ENCODE results near the gene LRRC7. TPM values are rescaled to one million over a fixed set of nuclear protein-coding genes. Genes with fewer than 3 reads are reported as not detected.

The LRRC7 gene
- total RNA-seq, 1 experiment from 2014 or later: 0.14 TPM

GRCh38 chr1:69930396-69930795, 362.7 kb downstream of the LRRC7 start:
- no peak overlapping the region for H3K27ac Mint-ChIP-seq (ENCODE audit: unreplicated experiment)
- no peak for TF ChIP-seq CTCF (IDR thresholded peaks at IDR 0.05; ENCODE audit: unreplicated experiment)
- peaks cover 14% of the 10 kb centered on the region for H3K4me1 Mint-ChIP-seq (ENCODE audit: low read depth, unreplicated experiment)
- H3K36me3 Mint-ChIP-seq (ENCODE audit: insufficient read depth, unreplicated experiment): no peaks in the 10 kb centered on the region
- no peak overlapping the region for H3K4me3 Mint-ChIP-seq (ENCODE audit: low read depth, unreplicated experiment)
- H3K27me3 Mint-ChIP-seq (ENCODE audit: unreplicated experiment): no peaks in the 10 kb centered on the region
- CTCF ChIA-PET: no interaction called here
- intact Hi-C loops (cut with micrococcal nuclease; ENCODE audit: unreplicated experiment): no loop called here
- BruUV-seq (replicated peaks): no TSS peak
- H3K9me3 Mint-ChIP-seq (ENCODE audit: low read depth, unreplicated experiment): peaks cover 5% of the 10 kb centered on the region
- DNase-seq: no peak

- no peak for DNase-seq
- Mint-ChIP-seq H3K27ac (ENCODE audit: unreplicated experiment) (no peak overlapping the region), H3K27me3 (ENCODE audit: unreplicated experiment) (no peaks in the 10 kb centered on the region), H3K4me1 (ENCODE audit: low read depth, unreplicated experiment) (peaks cover 14% of the 10 kb centered on the region), H3K36me3 (ENCODE audit: insufficient read depth, unreplicated experiment) (no peaks in the 10 kb centered on the region), H3K4me3 (ENCODE audit: low read depth, unreplicated experiment) (no peak overlapping the region), H3K9me3 (ENCODE audit: low read depth, unreplicated experiment) (peaks cover 5% of the 10 kb centered on the region)
- no peak for TF ChIP-seq CTCF (IDR thresholded peaks at IDR 0.05; ENCODE audit: unreplicated experiment)
- intact Hi-C loops (cut with micrococcal nuclease; ENCODE audit: unreplicated experiment): no loop called here
- BruUV-seq (replicated peaks): no TSS peak
- CTCF ChIA-PET: no interaction called here
Observed at GRCh38 chr1:69932760-69933159, 365.0 kb downstream of the LRRC7 start.

GRCh38 chr1:69940231-69940630, 372.5 kb downstream of the LRRC7 start:
- no peaks in the 10 kb centered on the region for H3K9me3 Mint-ChIP-seq (ENCODE audit: low read depth, unreplicated experiment)
- no peak for TF ChIP-seq CTCF (IDR thresholded peaks at IDR 0.05; ENCODE audit: unreplicated experiment)
- no peak overlapping the region for H3K27ac Mint-ChIP-seq (ENCODE audit: unreplicated experiment)
- intact Hi-C loops (cut with micrococcal nuclease; ENCODE audit: unreplicated experiment): no loop called here
- no peak for DNase-seq
- CTCF ChIA-PET: no interaction called here
- no peaks in the 10 kb centered on the region for H3K27me3 Mint-ChIP-seq (ENCODE audit: unreplicated experiment)
- BruUV-seq (replicated peaks): no TSS peak
- no peaks in the 10 kb centered on the region for H3K4me1 Mint-ChIP-seq (ENCODE audit: low read depth, unreplicated experiment)
- no peak overlapping the region for H3K4me3 Mint-ChIP-seq (ENCODE audit: low read depth, unreplicated experiment)
- H3K36me3 Mint-ChIP-seq (ENCODE audit: insufficient read depth, unreplicated experiment): no peaks in the 10 kb centered on the region

GRCh38 chr1:69940816-69941215, 373.1 kb downstream of the LRRC7 start:
- DNase-seq: no peak
- CTCF ChIA-PET: no interaction called here
- Mint-ChIP-seq H3K9me3 (ENCODE audit: low read depth, unreplicated experiment) (no peaks in the 10 kb centered on the region), H3K36me3 (ENCODE audit: insufficient read depth, unreplicated experiment) (no peaks in the 10 kb centered on the region), H3K4me3 (ENCODE audit: low read depth, unreplicated experiment) (no peak overlapping the region), H3K4me1 (ENCODE audit: low read depth, unreplicated experiment) (no peaks in the 10 kb centered on the region), H3K27me3 (ENCODE audit: unreplicated experiment) (no peaks in the 10 kb centered on the region), H3K27ac (ENCODE audit: unreplicated experiment) (no peak overlapping the region)
- TF ChIP-seq CTCF (IDR thresholded peaks at IDR 0.05; ENCODE audit: unreplicated experiment): no peak
- BruUV-seq (replicated peaks): no TSS peak
- intact Hi-C loops (cut with micrococcal nuclease; ENCODE audit: unreplicated experiment): no loop called here

- Mint-ChIP-seq H3K27ac (ENCODE audit: unreplicated experiment) (no peak overlapping the region), H3K9me3 (ENCODE audit: low read depth, unreplicated experiment) (no peaks in the 10 kb centered on the region), H3K36me3 (ENCODE audit: insufficient read depth, unreplicated experiment) (no peaks in the 10 kb centered on the region), H3K4me1 (ENCODE audit: low read depth, unreplicated experiment) (no peaks in the 10 kb centered on the region), H3K27me3 (ENCODE audit: unreplicated experiment) (no peaks in the 10 kb centered on the region), H3K4me3 (ENCODE audit: low read depth, unreplicated experiment) (no peak overlapping the region)
- CTCF ChIA-PET: no interaction called here
- TF ChIP-seq CTCF (IDR thresholded peaks at IDR 0.05; ENCODE audit: unreplicated experiment): no peak
- intact Hi-C loops (cut with micrococcal nuclease; ENCODE audit: unreplicated experiment): no loop called here
- no peak for DNase-seq
- no TSS peak for BruUV-seq (replicated peaks)
Observed at GRCh38 chr1:69943030-69943429, 375.3 kb downstream of the LRRC7 start.
